Endothelial cell of hepatic sinusoid (primary cell): ENCODE results near the gene TP53I13.

ENCODE experiments used
- in situ Hi-C: cut with HindIII; loops from 2 replicates; pipeline ENCODE4 v1.10.0; 2017; ENCODE audit warnings: low sequenced_read_pairs

TP53I13 gene

GRCh38 chr17:29613856-29614255 lies 45.4 kb downstream of the TP53I13 start:
- in situ Hi-C loops = no loop called here

GRCh38 chr17:29614349-29615047 lies 46.0 kb downstream of the TP53I13 start:
- in situ Hi-C loops = no loop called here

GRCh38 chr17:29615048-29615385 lies 46.5 kb downstream of the TP53I13 start:
- in situ Hi-C loops = no loop called here

GRCh38 chr17:29615492-29616299 lies 47.2 kb downstream of the TP53I13 start:
- in situ Hi-C loops = no loop called here

- in situ Hi-C loops = no loop called here
Measured at GRCh38 chr17:29616300-29617048, 48.0 kb downstream of the TP53I13 start.

- in situ Hi-C loops = no loop called here
Measured at GRCh38 chr17:29617125-29617480, 48.6 kb downstream of the TP53I13 start.

- in situ Hi-C loops = no loop called here
Measured at GRCh38 chr17:29617481-29618271, 49.2 kb downstream of the TP53I13 start.

GRCh38 chr17:29618272-29619065 lies 50.0 kb downstream of the TP53I13 start:
- in situ Hi-C loops = no loop called here

- in situ Hi-C loops = no loop called here
Measured at GRCh38 chr17:29619251-29619650, 50.8 kb downstream of the TP53I13 start.

GRCh38 chr17:29620271-29620670 lies 51.8 kb downstream of the TP53I13 start:
- in situ Hi-C loops = no loop called here

GRCh38 chr17:29620779-29621500 lies 52.4 kb downstream of the TP53I13 start:
- in situ Hi-C loops = no loop called here

GRCh38 chr17:29621751-29622194 lies 53.3 kb downstream of the TP53I13 start:
- in situ Hi-C loops = no loop called here
